Measurements from ENCODE around the gene CDH26. TPM values are rescaled to one million over a fixed set of nuclear protein-coding genes. Genes with fewer than 3 reads are reported as not detected.

Gene CDH26
- total and polyA plus RNA-seq, 10 of the 15 experiments (the other 5 are each of a cell fraction or from before 2014, with no cell fraction given) = 0.03 to 0.19 (median 0.08) TPM; not detected in 4

DNA sequence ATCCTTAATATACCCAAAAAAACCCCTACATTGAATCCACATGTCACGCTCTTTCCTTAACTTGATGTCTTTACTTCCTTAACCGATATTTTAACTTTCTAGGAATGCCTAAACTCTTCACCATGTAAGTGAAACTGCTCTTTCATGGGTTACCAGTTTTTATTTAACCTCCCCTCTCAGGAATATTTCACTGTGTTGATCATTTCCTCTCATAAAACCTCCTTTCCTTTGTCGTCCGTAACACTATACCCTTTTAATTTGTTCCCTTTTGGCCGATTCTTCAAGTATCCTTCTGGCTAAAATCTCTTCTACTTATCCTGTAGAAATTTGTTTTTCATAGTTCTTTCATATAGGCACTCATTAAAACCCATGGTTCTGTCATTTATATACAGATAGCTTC, 49.4 kb upstream of the CDH26 start:
- Histone ChIP-seq H4K20me1 (ENCODE audit: control insufficient read depth, insufficient read depth) (no peaks in the 10 kb centered on the region), H3K9ac (ENCODE audit: control insufficient read depth, insufficient read depth, low read length) (no peak overlapping the region), H3K36me3 (ENCODE audit: control insufficient read depth in 2 of 2, insufficient read depth in 2 of 2, low read length in 1 of 2) (no peaks in the 10 kb centered on the region), H3K4me2 (ENCODE audit: control insufficient read depth, insufficient read depth) (no peak overlapping the region), H3K27ac (ENCODE audit: control insufficient read depth, insufficient read depth) (no peak overlapping the region), H2AFZ (ENCODE audit: control insufficient read depth, low read depth, low read length) (no peak overlapping the region), H3K4me1 (ENCODE audit: control insufficient read depth, insufficient read depth, low read length) (no peaks in the 10 kb centered on the region), H3K27me3 (replicated peaks in 1 of 2; ENCODE audit: control insufficient read depth in 2 of 2, insufficient read depth in 2 of 2, low read length in 1 of 2) (no peaks in the 10 kb centered on the region), H3K4me3 (no peak overlapping the region), H3K79me2 (ENCODE audit: control insufficient read depth, insufficient read depth, low read length) (no peaks in the 10 kb centered on the region), H3K9me3 (replicated peaks; ENCODE audit: control insufficient read depth, insufficient read depth, low read length) (no peaks in the 10 kb centered on the region; the same call in 2 of the 3 replicates)
- WGBS (ENCODE audit: insufficient coverage, insufficient replicate concordance, low lambda C conversion rate, missing lambda C conversion rate) = 62% methylated on average over 5 of the region's 5 CpGs
- intact Hi-C loops (cut with micrococcal nuclease; ENCODE audit: unreplicated experiment) = no loop called here
- POLR2A ChIA-PET = no interaction called here
- no peak for FAIRE-seq
- TF ChIP-seq RB1 (IDR thresholded peaks at IDR 0.05; ENCODE audit: borderline replicate concordance) = no peak
- TF ChIP-seq, protein P1, sequence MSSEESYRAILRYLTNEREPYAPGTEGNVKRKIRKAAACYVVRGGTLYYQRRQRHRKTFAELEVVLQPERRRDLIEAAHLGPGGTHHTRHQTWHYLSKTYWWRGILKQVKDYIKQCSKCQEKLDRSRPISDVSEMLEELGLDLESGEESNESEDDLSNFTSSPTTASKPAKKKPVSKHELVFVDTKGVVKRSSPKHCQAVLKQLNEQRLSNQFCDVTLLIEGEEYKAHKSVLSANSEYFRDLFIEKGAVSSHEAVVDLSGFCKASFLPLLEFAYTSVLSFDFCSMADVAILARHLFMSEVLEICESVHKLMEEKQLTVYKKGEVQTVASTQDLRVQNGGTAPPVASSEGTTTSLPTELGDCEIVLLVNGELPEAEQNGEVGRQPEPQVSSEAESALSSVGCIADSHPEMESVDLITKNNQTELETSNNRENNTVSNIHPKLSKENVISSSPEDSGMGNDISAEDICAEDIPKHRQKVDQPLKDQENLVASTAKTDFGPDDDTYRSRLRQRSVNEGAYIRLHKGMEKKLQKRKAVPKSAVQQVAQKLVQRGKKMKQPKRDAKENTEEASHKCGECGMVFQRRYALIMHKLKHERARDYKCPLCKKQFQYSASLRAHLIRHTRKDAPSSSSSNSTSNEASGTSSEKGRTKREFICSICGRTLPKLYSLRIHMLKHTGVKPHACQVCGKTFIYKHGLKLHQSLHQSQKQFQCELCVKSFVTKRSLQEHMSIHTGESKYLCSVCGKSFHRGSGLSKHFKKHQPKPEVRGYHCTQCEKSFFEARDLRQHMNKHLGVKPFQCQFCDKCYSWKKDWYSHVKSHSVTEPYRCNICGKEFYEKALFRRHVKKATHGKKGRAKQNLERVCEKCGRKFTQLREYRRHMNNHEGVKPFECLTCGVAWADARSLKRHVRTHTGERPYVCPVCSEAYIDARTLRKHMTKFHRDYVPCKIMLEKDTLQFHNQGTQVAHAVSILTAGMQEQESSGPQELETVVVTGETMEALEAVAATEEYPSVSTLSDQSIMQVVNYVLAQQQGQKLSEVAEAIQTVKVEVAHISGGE (CRISPR knock-in tag; IDR thresholded peaks at IDR 0.05) = no peak
- TF ChIP-seq, protein P2, sequence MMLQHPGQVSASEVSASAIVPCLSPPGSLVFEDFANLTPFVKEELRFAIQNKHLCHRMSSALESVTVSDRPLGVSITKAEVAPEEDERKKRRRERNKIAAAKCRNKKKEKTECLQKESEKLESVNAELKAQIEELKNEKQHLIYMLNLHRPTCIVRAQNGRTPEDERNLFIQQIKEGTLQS (IDR thresholded peaks at IDR 0.05; ENCODE audit: borderline replicate concordance, extremely low read depth, low read depth, low read length) = no peak
- TF ChIP-seq RBBP5 (conservative IDR thresholded peaks at IDR 0.05) = no peak
- no peak for TF ChIP-seq ZNF622 (IDR thresholded peaks at IDR 0.05)
- TF ChIP-seq TARDBP (IDR thresholded peaks at IDR 0.05; ENCODE audit: borderline replicate concordance) = no peak
- TF ChIP-seq FOS (IDR thresholded peaks at IDR 0.05; ENCODE audit: borderline replicate concordance, extremely low read depth, insufficient read length) = no peak
- TF ChIP-seq NFYB (IDR thresholded peaks at IDR 0.05; ENCODE audit: insufficient read depth, low read depth, low read length) = no peak
- no peak for TF ChIP-seq EED (IDR thresholded peaks at IDR 0.05; ENCODE audit: low read depth)
- TF ChIP-seq GABPA (IDR thresholded peaks at IDR 0.05; ENCODE audit: low read depth) = no peak
- no peak for DNase-seq (ENCODE audit: low read depth, low spot score)
- SMC1A ChIA-PET (ENCODE audit: uncharacterized antibody, unreplicated experiment) = interaction anchor here (1.0 kb wide), 1 partner anchor 15 kb away, joined by 3 read pairs; no protein-coding TSS in a partner anchor
- in situ Hi-C loops (cut with MboI) = no loop called here
- BruUV-seq (replicated peaks) = no TSS peak
- RAD21 ChIA-PET (ENCODE audit: unreplicated experiment) = no interaction called here
- ATAC-seq = no peak
- CTCF ChIA-PET = interaction anchor here (1.5 kb wide), 1 partner anchor 14 kb away, joined by 3 read pairs; no protein-coding TSS in a partner anchor
